ENCODE results near the gene GBX1. TPM values are rescaled to one million over a fixed set of nuclear protein-coding genes. Genes with fewer than 3 reads are reported as not detected.

GBX1 gene
- polyA plus RNA-seq, 1 donor from 2014 or later: not detected

- Histone ChIP-seq H3K79me2 (replicated peaks; ENCODE audit: insufficient read depth, low read length) (no peaks in the 10 kb centered on the region), H3K4me2 (ENCODE audit: low read length) (no peak overlapping the region), H3F3A (ENCODE audit: insufficient read depth, low read length, poor library complexity, severe bottlenecking) (no peaks in the 10 kb centered on the region), H4K20me1 (ENCODE audit: insufficient read depth) (no peaks in the 10 kb centered on the region), H3K4me3 (ENCODE audit: low read length) (no peak overlapping the region), H3K36me3 (ENCODE audit: insufficient read depth, low read length) (no peaks in the 10 kb centered on the region), H3K9me2 (ENCODE audit: insufficient read depth, low read length) (no peaks in the 10 kb centered on the region), H3K27ac (ENCODE audit: low read length) (no peak overlapping the region), H2AFZ (ENCODE audit: low read depth, low read length) (no peak overlapping the region), H3K27me3 (ENCODE audit: insufficient read depth, low read depth, low read length) (no peaks in the 10 kb centered on the region), H3K9me3 (ENCODE audit: low read length) (no peaks in the 10 kb centered on the region), H3K9ac (ENCODE audit: low read length) (no peak overlapping the region)
- no peak for TF ChIP-seq EZH2 (IDR thresholded peaks at IDR 0.05; ENCODE audit: borderline replicate concordance, insufficient read depth, low read length, poor library complexity, severe bottlenecking)
- no peak for TF ChIP-seq EP300 (conservative IDR thresholded peaks at IDR 0.05; ENCODE audit: poor library complexity, severe bottlenecking)
- TF ChIP-seq CTCF (IDR thresholded peaks at IDR 0.05; ENCODE audit: poor library complexity, severe bottlenecking): no peak
- no peak for TF ChIP-seq MXI1 (conservative IDR thresholded peaks at IDR 0.05; ENCODE audit: poor library complexity, severe bottlenecking)
- TF ChIP-seq REST (IDR thresholded peaks at IDR 0.05; ENCODE audit: borderline replicate concordance): no peak
- no peak for TF ChIP-seq RAD21 (conservative IDR thresholded peaks at IDR 0.05)
- TF ChIP-seq SMC3 (conservative IDR thresholded peaks at IDR 0.05; ENCODE audit: poor library complexity): no peak
- TF ChIP-seq POLR2AphosphoS5 (IDR thresholded peaks at IDR 0.05): no peak
- TF ChIP-seq TAF1 (IDR thresholded peaks at IDR 0.05; ENCODE audit: low read depth): no peak
Measured at GRCh38 chr7:151193203-151193978, 25.9 kb upstream of the GBX1 start.

GRCh38 chr7:151192002-151192539 is 24.6 kb upstream of the GBX1 start:
- H3K4me3 ChIP-seq (ENCODE audit: low read length): no peak overlapping the region
- no peak overlapping the region for H3K27ac ChIP-seq (ENCODE audit: low read length)
- no peak overlapping the region for H3K4me2 ChIP-seq (ENCODE audit: low read length)
- no peak overlapping the region for H3K9ac ChIP-seq (ENCODE audit: low read length)
- H3K79me2 ChIP-seq (replicated peaks; ENCODE audit: insufficient read depth, low read length): no peaks in the 10 kb centered on the region
- H4K20me1 ChIP-seq (ENCODE audit: insufficient read depth): no peaks in the 10 kb centered on the region
- TF ChIP-seq EP300 (conservative IDR thresholded peaks at IDR 0.05; ENCODE audit: poor library complexity, severe bottlenecking): no peak
- TF ChIP-seq TAF1 (IDR thresholded peaks at IDR 0.05; ENCODE audit: low read depth): no peak
- no peak for TF ChIP-seq RAD21 (conservative IDR thresholded peaks at IDR 0.05)
- no peak for TF ChIP-seq POLR2AphosphoS5 (IDR thresholded peaks at IDR 0.05)
- no peak for TF ChIP-seq SMC3 (conservative IDR thresholded peaks at IDR 0.05; ENCODE audit: poor library complexity)
- TF ChIP-seq REST (IDR thresholded peaks at IDR 0.05; ENCODE audit: borderline replicate concordance): no peak
- TF ChIP-seq EZH2 (IDR thresholded peaks at IDR 0.05; ENCODE audit: borderline replicate concordance, insufficient read depth, low read length, poor library complexity, severe bottlenecking): no peak
- no peaks in the 10 kb centered on the region for H3K9me3 ChIP-seq (ENCODE audit: low read length)
- H3F3A ChIP-seq (ENCODE audit: insufficient read depth, low read length, poor library complexity, severe bottlenecking): no peaks in the 10 kb centered on the region
- no peak overlapping the region for H2AFZ ChIP-seq (ENCODE audit: low read depth, low read length)
- no peaks in the 10 kb centered on the region for H3K9me2 ChIP-seq (ENCODE audit: insufficient read depth, low read length)
- H3K27me3 ChIP-seq (ENCODE audit: insufficient read depth, low read depth, low read length): no peaks in the 10 kb centered on the region
- no peaks in the 10 kb centered on the region for H3K36me3 ChIP-seq (ENCODE audit: insufficient read depth, low read length)

Measured in neural cell (in vitro differentiated cells).